Stimulated activated CD4-positive, alpha-beta T cell treated with anti-CD3 and anti-CD28 coated beads, TNF-alpha, amount 100 ng/mL, for 4 hours (primary cell): Measurements from ENCODE around the gene IRF5.

Source experiments
- DNase-seq, 3 experiments: peaks; one replicate each; pipeline ENCODE4 v3.0.0-alpha.2; 2020; ENCODE audit warnings: low read depth in 3 of 3

The IRF5 gene

GRCh38 chr7:128937647-128938543, at the start of gene IRF5:
IRF5 (plus strand) TSS chr7:128937927; CDS start chr7:128942082, 4,155 bp downstream.
- no peak for DNase-seq

- no peak for DNase-seq
These were observed 49.5 kb upstream of the IRF5 start for GRCh38 chr7:128888039-128888755.

- DNase-seq: no peak
These were observed 49.0 kb upstream of the IRF5 start for GRCh38 chr7:128888756-128889095.

- no peak for DNase-seq
These were observed 48.6 kb upstream of the IRF5 start for GRCh38 chr7:128889121-128889520.

GRCh38 chr7:128890306-128891109, 47.2 kb upstream of the IRF5 start:
- DNase-seq: no peak

- DNase-seq: no peak
These were observed 46.4 kb upstream of the IRF5 start for GRCh38 chr7:128891110-128891941.

- DNase-seq: no peak
These were observed 45.8 kb upstream of the IRF5 start for GRCh38 chr7:128891942-128892269.

GRCh38 chr7:128892521-128893250, 45.0 kb upstream of the IRF5 start:
- no peak for DNase-seq

- DNase-seq: no peak
These were observed 44.3 kb upstream of the IRF5 start for GRCh38 chr7:128893251-128894100.

- no peak for DNase-seq
These were observed 43.7 kb upstream of the IRF5 start for GRCh38 chr7:128894101-128894440.

GRCh38 chr7:128895320-128895719, 42.4 kb upstream of the IRF5 start:
- no peak for DNase-seq

- no peak for DNase-seq
These were observed 38.3 kb upstream of the IRF5 start for GRCh38 chr7:128899392-128899791.

GRCh38 chr7:128900237-128900636, 37.5 kb upstream of the IRF5 start:
- no peak for DNase-seq

- DNase-seq: no peak
These were observed 34.8 kb upstream of the IRF5 start for GRCh38 chr7:128902761-128903585.

GRCh38 chr7:128903621-128904361, 33.9 kb upstream of the IRF5 start:
- DNase-seq: no peak

- no peak for DNase-seq
These were observed 33.1 kb upstream of the IRF5 start for GRCh38 chr7:128904381-128905197.

GRCh38 chr7:128906001-128906765, 31.5 kb upstream of the IRF5 start:
- DNase-seq: no peak
